Lung (tissue), 12 donors: ENCODE data around the gene OR56A4. TPM values are rescaled to one million over a fixed set of nuclear protein-coding genes. Genes with fewer than 3 reads are reported as not detected.
"Not testable (repeated sequence)": the region's sequence is repeated elsewhere in the genome, so short reads cannot be mapped to it uniquely, and the experiment has no call there.

Experiments used
- ATAC-seq: fragments of 200-7000 bp; cut with Tn5 transposase; one replicate; pipeline ENCODE4 v1.9.1; 2020; ENCODE audit warnings: moderate number of reproducible peaks; ENCODE audit not compliant: insufficient read depth, low FRiP score
- DNase-seq, 3 donors: peaks; one replicate each; pipeline ENCODE4 v3.0.0-alpha.2; 2013 to 2017
- H3K27ac ChIP-seq, 2 donors: one replicate each; pipeline ENCODE4 v1.5.1; 2013; ENCODE audit warnings: mild to moderate bottlenecking in 2 of 2, moderate library complexity in 2 of 2, control low read depth in 1 of 2, inconsistent platforms in 1 of 2, low read depth in 1 of 2, low read length in 1 of 2
- H3K27me3 ChIP-seq, 3 donors: one replicate each; pipeline ENCODE4 v1.5.1; 2013; ENCODE audit warnings: low read length in 2 of 3; ENCODE audit not compliant: control insufficient read depth in 3 of 3, insufficient read depth in 3 of 3
- H3K36me3 ChIP-seq, 4 donors: one replicate each; pipeline ENCODE4 v1.5.1; 2013; ENCODE audit warnings: low read length in 4 of 4, mild to moderate bottlenecking in 1 of 4, moderate library complexity in 1 of 4; ENCODE audit not compliant: control insufficient read depth in 4 of 4, insufficient read depth in 4 of 4
- H3K4me1 ChIP-seq, 5 donors: one replicate each; pipeline ENCODE4 v1.5.1; 2013; ENCODE audit warnings: low read length in 5 of 5, mild to moderate bottlenecking in 2 of 5, moderate library complexity in 1 of 5; ENCODE audit not compliant: control insufficient read depth in 5 of 5, insufficient read depth in 5 of 5
- H3K4me3 ChIP-seq: one replicate; pipeline ENCODE4 v1.5.1; 2013; ENCODE audit warnings: mild to moderate bottlenecking, control low read depth, moderate library complexity
- H3K9ac ChIP-seq, 2 donors: one replicate each; pipeline ENCODE4 v1.5.1; 2013; ENCODE audit warnings: low read length in 2 of 2, control low read depth in 1 of 2; ENCODE audit not compliant: insufficient read depth in 1 of 2
- H3K9me3 ChIP-seq, 4 donors: one replicate each; pipeline ENCODE4 v1.5.1; 2013; ENCODE audit warnings: low read length in 3 of 4, mild to moderate bottlenecking in 1 of 4, moderate library complexity in 1 of 4; ENCODE audit not compliant: control insufficient read depth in 4 of 4, insufficient read depth in 3 of 4
- CTCF ChIP-seq: IDR thresholded peaks from 2 replicates; pipeline ENCODE4 v1.5.1; 2012; ENCODE audit warnings: mild to moderate bottlenecking; ENCODE audit errors: control extremely low read depth, extremely low read depth
- WGBS, 2 donors: extraction: QIAGEN DNeasy Blood & Tissue Kit; methylation state at CpG; one replicate each; pipeline ENCODE4 v1.1.7; 2013; 5-methylcytosine and 5-hydroxymethylcytosine counted together
- polyA plus RNA-seq, 2 donors: library from polyadenylated mRNA; stranded (reverse); fragments of 200-250 nt; gene quantifications; one replicate each; pipeline ENCODE4 v1.2.1, GENCODE V29; 2013
- total RNA-seq, 2 donors: library from RNA; depleted of rRNA in 1 of 2; stranded (reverse); fragments of >200 nt in 1 of 2; gene quantifications; one replicate each; pipeline ENCODE4 v1.2.1, GENCODE V29; 2014 to 2021
- donor health status: control.
- donor health status: control.
- donor health status: Bipolar disorder and iron deficiency.
- donor health status: healthy.
- donor health status: DM: yes; HTN: yes; CAD: no.

Gene OR56A4
- total and polyA plus RNA-seq, 4 donors, result 0.06 TPM; not detected in 3

GRCh38 chr11:5973530-5973929, 33.2 kb downstream of the OR56A4 start:
- no peak for TF ChIP-seq CTCF
- Histone ChIP-seq H3K4me3 (no peak overlapping the region), H3K9ac (no peak overlapping the region), H3K27ac (no peak overlapping the region), H3K36me3 (no peaks in the 10 kb centered on the region), H3K9me3 (no peaks in the 10 kb centered on the region), H3K4me1 (no peaks in the 10 kb centered on the region), H3K27me3 (no peaks in the 10 kb centered on the region)
- ATAC-seq (no peak), DNase-seq (no peak)
- 35 to 42% methylated on average over 1 of the region's 1 CpG for WGBS, 2 donors

DNA sequence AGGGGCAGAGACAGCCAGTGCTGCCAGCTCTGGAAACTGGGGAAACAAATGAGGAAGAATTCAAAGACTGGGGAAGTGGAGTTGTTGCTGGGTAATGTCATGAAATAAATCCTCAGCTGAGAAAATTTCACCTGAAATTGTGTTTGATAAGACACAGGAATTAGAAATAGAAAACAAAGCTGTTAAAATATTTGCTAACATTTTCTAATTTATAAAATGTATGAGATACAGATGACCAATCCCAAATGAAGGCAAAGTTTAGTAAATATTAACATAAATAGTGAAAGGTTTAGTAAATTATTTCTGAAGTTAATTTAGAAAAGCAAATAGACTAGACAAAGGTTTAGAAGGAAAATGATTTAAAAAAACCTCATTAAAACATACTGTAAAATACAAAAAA, 38.4 kb downstream of the OR56A4 start, which contains the start of gene OR56A5:
Gene OR56A5, minus strand, starts transcription at position 101 of the 400 bp plus-strand sequence. Its CDS starts 0 bp downstream, at position 101.
- Histone ChIP-seq H3K27me3 (no peaks in the 10 kb centered on the region), H3K27ac (no peak within 1 kb of the TSS), H3K9ac (no peak within 1 kb of the TSS), H3K4me1 (no peaks in the 10 kb centered on the region), H3K9me3 (peaks cover 0 to 8% (median 5%) of the 10 kb centered on the region in 4 donors), H3K36me3 (no peaks in the 10 kb centered on the region), H3K4me3 (no peak within 1 kb of the TSS)
- no peak for ATAC-seq
- no peak for TF ChIP-seq CTCF
- no peak for DNase-seq

DNA sequence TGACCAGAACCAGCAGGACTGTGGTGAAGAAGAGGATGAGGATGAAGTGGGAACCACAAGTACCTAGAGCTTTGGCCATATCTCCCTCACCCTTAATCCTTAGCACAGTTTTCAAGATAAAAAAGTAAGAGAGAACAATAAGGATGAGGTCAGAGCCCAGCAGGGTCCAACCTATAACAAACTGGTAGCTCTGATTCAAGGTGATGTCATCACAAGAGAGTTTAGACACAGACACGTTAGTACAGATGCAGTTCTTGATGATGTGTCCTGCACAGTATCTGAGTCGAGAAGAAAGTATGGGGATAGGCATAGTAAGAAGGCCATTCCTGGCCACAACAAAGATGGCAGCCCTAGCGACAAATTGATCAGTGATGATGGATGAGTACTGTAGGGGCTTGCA, 39.0 kb downstream of the OR56A4 start:
- Histone ChIP-seq H3K9ac (no peak overlapping the region), H3K9me3 (peaks cover 0 to 11% (median 5%) of the 10 kb centered on the region in 4 donors), H3K36me3 (no peaks in the 10 kb centered on the region), H3K4me3 (no peak overlapping the region), H3K27ac (no peak overlapping the region), H3K27me3 (no peaks in the 10 kb centered on the region), H3K4me1 (no peaks in the 10 kb centered on the region)
- DNase-seq (no peak), ATAC-seq (no peak)
- no peak for TF ChIP-seq CTCF
- 58 to 80% methylated on average over 3 of the region's 3 CpGs for WGBS, 2 donors

DNA sequence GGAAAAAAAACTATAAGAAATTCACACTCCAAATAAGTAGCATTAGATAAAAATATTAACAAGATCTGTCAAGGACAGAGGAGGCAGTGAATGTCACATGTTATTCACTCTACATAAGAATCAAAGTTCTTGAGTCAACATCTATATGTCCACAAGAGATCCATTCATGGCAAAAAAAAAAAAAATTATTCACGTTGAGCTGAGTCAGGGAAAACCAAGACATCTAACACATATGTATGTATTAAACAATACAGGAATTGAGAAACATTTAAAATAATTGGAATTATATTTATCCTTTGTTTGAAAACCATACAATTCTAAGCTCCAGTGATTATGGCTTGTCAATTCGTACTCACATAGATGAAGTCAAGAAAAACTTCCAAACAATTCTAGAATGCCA, 39.8 kb downstream of the OR56A4 start:
- H3K9me3 ChIP-seq, result peaks cover 0 to 11% (median 5%) of the 10 kb centered on the region in 4 donors
- WGBS, 2 donors, result 68 to 77% methylated on average over 2 of the region's 2 CpGs

GRCh38 chr11:5960704-5961320, 45.9 kb downstream of the OR56A4 start:
- ATAC-seq, H3K9ac ChIP-seq, H3K4me1 ChIP-seq, H3K4me3 ChIP-seq, DNase-seq, H3K27me3 ChIP-seq, H3K36me3 ChIP-seq, H3K27ac ChIP-seq: not testable (repeated sequence)
- peaks cover 0 to 11% (median 6%) of the 10 kb centered on the region in 4 donors for H3K9me3 ChIP-seq
- WGBS, 2 donors, result 94 to 95% methylated on average over 31 to 40 of the region's 40 CpGs

More for the DNA sequence above, 39.8 kb downstream of the OR56A4 start:
- no peak for DNase-seq
- Histone ChIP-seq H3K27me3 (no peaks in the 10 kb centered on the region), H3K9ac (no peak overlapping the region), H3K36me3 (no peaks in the 10 kb centered on the region), H3K27ac (no peak overlapping the region), H3K4me3 (no peak overlapping the region), H3K4me1 (no peaks in the 10 kb centered on the region)
- TF ChIP-seq CTCF, result no peak
- ATAC-seq, result no peak
